IMR-90 (cell line): ENCODE results near the gene LY9.

Experiments
- BHLHE40 ChIP-seq: fragments of 150-350 bp; IDR thresholded peaks from 2 replicates; pipeline ENCODE4 v1.6.1; 2016; ENCODE audit warnings: mild to moderate bottlenecking, low read depth, low read length
- CEBPB ChIP-seq: IDR thresholded peaks from 2 replicates; pipeline ENCODE4 v1.6.1; 2012; ENCODE audit warnings: low read depth, low read length, improper control_type of control experiment
- CHD1 ChIP-seq: IDR thresholded peaks from 2 replicates; pipeline ENCODE4 v1.6.1; 2012; ENCODE audit warnings: low read depth, low read length, improper control_type of control experiment
- CTCF ChIP-seq: conservative IDR thresholded peaks from 2 replicates; pipeline ENCODE4 v1.5.1; 2012; ENCODE audit warnings: mild to moderate bottlenecking, low read depth, low read length, improper control_type of control experiment
- ELK1 ChIP-seq: fragments of 150-350 bp; IDR thresholded peaks from 2 replicates; pipeline ENCODE4 v1.6.1; 2016; ENCODE audit warnings: low read depth, mild to moderate bottlenecking, low read length, moderate library complexity, borderline replicate concordance
- MAZ ChIP-seq: IDR thresholded peaks from 2 replicates; pipeline ENCODE4 v1.6.1; 2012; ENCODE audit warnings: low read depth, mild to moderate bottlenecking, low read length, improper control_type of control experiment, moderate library complexity, borderline replicate concordance
- MXI1 ChIP-seq: IDR thresholded peaks from 2 replicates; pipeline ENCODE4 v1.6.1; 2012; ENCODE audit warnings: low read depth, mild to moderate bottlenecking, low read length, moderate library complexity, borderline replicate concordance
- NFE2L2 ChIP-seq: fragments of 150-350 bp; IDR thresholded peaks from 2 replicates; pipeline ENCODE4 v1.6.1; 2016; ENCODE audit warnings: low read depth, mild to moderate bottlenecking, low read length
- POLR2A ChIP-seq: IDR thresholded peaks from 2 replicates; pipeline ENCODE4 v1.6.1; 2012; ENCODE audit warnings: mild to moderate bottlenecking, low read depth, low read length
- RAD21 ChIP-seq: IDR thresholded peaks from 2 replicates; pipeline ENCODE4 v1.6.1; 2012; ENCODE audit warnings: low read length, improper control_type of control experiment
- RFX5 ChIP-seq: IDR thresholded peaks from 2 replicates; pipeline ENCODE4 v1.8.0; 2012; ENCODE audit warnings: low read depth, mild to moderate bottlenecking, low read length, moderate library complexity
- USF2 ChIP-seq: fragments of 150-350 bp; IDR thresholded peaks from 2 replicates; pipeline ENCODE4 v1.6.1; 2017; ENCODE audit warnings: mild to moderate bottlenecking, antibody characterized with exemption, low read length, low read depth

- TF ChIP-seq MXI1: no peak
- no peak for TF ChIP-seq CTCF
- no peak for TF ChIP-seq CEBPB
- no peak for TF ChIP-seq POLR2A
- no peak for TF ChIP-seq RAD21
- TF ChIP-seq CHD1: no peak
- TF ChIP-seq MAZ: no peak
- no peak for TF ChIP-seq ELK1
- no peak for TF ChIP-seq BHLHE40
- no peak for TF ChIP-seq NFE2L2
- no peak for TF ChIP-seq RFX5
- no peak for TF ChIP-seq USF2
Observed at GRCh38 chr1:160748181-160748877, 47.6 kb upstream of the LY9 start.
